Activated naive CD4-positive, alpha-beta T cell treated with anti-CD3 and anti-CD28 coated beads, Interleukin-2, amount 50 U/mL, for 24 hours (primary cell): Measurements from ENCODE around the gene ING1.
"Not testable (repeated sequence)": the region's sequence is repeated elsewhere in the genome, so short reads cannot be mapped to it uniquely, and the experiment has no call there.

Source experiments
- H3K27ac Mint-ChIP-seq: one replicate; pipeline ENCODE4 v1.8.0; 2021; ENCODE audit warnings: mild to moderate bottlenecking, mixed read lengths
- H3K27me3 Mint-ChIP-seq: one replicate; pipeline ENCODE4 v1.8.0; 2021; ENCODE audit warnings: mixed read lengths
- H3K36me3 Mint-ChIP-seq: one replicate; pipeline ENCODE4 v1.8.0; 2021; ENCODE audit warnings: mixed read lengths
- H3K4me1 Mint-ChIP-seq: one replicate; pipeline ENCODE4 v1.8.0; 2021; ENCODE audit warnings: mixed read lengths
- H3K4me3 Mint-ChIP-seq: one replicate; pipeline ENCODE4 v1.8.0; 2021; ENCODE audit warnings: mild to moderate bottlenecking, mixed read lengths
- H3K9me3 Mint-ChIP-seq: one replicate; pipeline ENCODE4 v1.8.0; 2021; ENCODE audit warnings: mixed read lengths

ING1 gene, protein sequence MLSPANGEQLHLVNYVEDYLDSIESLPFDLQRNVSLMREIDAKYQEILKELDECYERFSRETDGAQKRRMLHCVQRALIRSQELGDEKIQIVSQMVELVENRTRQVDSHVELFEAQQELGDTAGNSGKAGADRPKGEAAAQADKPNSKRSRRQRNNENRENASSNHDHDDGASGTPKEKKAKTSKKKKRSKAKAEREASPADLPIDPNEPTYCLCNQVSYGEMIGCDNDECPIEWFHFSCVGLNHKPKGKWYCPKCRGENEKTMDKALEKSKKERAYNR

DNA sequence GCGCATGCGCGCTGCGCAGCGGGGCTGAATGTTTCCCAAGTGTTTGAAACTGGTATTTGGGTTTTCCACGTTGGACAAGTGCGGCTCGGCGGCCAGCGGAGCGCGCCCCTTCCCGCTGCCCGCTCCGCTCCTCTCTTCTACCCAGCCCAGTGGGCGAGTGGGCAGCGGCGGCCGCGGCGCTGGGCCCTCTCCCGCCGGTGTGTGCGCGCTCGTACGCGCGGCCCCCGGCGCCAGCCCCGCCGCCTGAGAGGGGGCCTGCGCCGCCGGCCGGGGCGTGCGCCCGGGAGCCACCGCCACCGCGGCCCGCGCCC is at the start of gene ING1:
Gene ING1, plus strand, starts transcription at position 59 of the 311 bp plus-strand sequence. CDS start 450 bp downstream, outside the sequence.
- H3K36me3 Mint-ChIP-seq: no peaks in the 10 kb centered on the region
- H3K4me1 Mint-ChIP-seq: peaks cover 29% of the 10 kb centered on the region
- H3K9me3 Mint-ChIP-seq: no peaks in the 10 kb centered on the region
- peak within 1 kb of the TSS; percentile 98 for H3K27ac Mint-ChIP-seq
- peak within 1 kb of the TSS; percentile 100 for H3K4me3 Mint-ChIP-seq
- no peaks in the 10 kb centered on the region for H3K27me3 Mint-ChIP-seq

- Mint-ChIP-seq H3K27me3 (no peaks in the 10 kb centered on the region), H3K4me1 (peaks cover 11% of the 10 kb centered on the region), H3K9me3 (no peaks in the 10 kb centered on the region), H3K27ac (no peak overlapping the region), H3K4me3 (no peak overlapping the region), H3K36me3 (peaks cover 30% of the 10 kb centered on the region)
Observed at GRCh38 chr13:110664041-110664440, 49.5 kb upstream of the ING1 start.

GRCh38 chr13:110664673-110665072 is 48.8 kb upstream of the ING1 start:
- Mint-ChIP-seq H3K4me3 (no peak overlapping the region), H3K27me3 (no peaks in the 10 kb centered on the region), H3K9me3 (no peaks in the 10 kb centered on the region), H3K27ac (no peak overlapping the region), H3K36me3 (peaks cover 27% of the 10 kb centered on the region), H3K4me1 (peaks cover 5% of the 10 kb centered on the region)

DNA sequence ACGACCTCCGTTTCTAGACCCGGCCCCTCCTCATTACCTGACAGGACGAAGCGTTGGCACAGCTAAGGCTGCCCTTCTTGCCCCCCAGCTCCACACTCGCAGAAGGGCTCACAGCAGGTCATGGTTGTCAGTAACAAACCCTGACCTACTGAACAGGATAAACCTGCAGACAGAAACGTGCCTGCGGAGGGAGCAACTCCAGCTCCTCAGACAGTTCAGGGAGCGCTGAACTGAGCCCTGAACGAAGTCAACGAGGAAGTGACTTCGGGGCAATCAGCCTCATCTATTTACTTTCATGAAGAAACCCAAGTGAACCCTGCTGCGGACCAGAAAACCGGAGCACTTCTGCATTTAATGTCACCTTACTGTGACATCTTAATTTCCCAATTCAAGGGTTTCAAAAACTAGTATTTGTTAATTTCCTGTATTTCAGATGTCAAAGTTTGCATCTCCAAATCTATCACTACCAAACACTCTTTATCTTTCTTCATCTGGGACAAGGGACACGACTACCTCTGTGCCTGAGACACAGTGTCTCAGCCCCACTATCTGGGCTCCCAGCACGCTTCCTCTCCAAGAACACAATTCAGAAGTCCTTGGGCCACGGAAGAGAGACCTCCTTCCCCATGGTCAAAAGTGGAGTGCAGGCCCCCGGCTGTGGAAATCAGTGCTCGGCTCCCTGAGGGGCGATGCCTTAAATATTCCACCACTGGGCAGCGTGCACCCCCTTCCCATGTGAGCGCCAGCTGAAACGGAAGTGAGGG is 47.8 kb upstream of the ING1 start:
- H3K9me3 Mint-ChIP-seq: no peaks in the 10 kb centered on the region
- no peak overlapping the region for H3K4me3 Mint-ChIP-seq
- H3K36me3 Mint-ChIP-seq: peaks cover 23% of the 10 kb centered on the region
- peaks cover 2% of the 10 kb centered on the region for H3K4me1 Mint-ChIP-seq
- H3K27ac Mint-ChIP-seq: no peak overlapping the region
- H3K27me3 Mint-ChIP-seq: no peaks in the 10 kb centered on the region

- no peak overlapping the region for H3K27ac Mint-ChIP-seq
- H3K36me3 Mint-ChIP-seq: peaks cover 27% of the 10 kb centered on the region
- H3K9me3 Mint-ChIP-seq: no peaks in the 10 kb centered on the region
- peaks cover 7% of the 10 kb centered on the region for H3K4me1 Mint-ChIP-seq
- no peak overlapping the region for H3K4me3 Mint-ChIP-seq
- H3K27me3 Mint-ChIP-seq: no peaks in the 10 kb centered on the region
Observed at GRCh38 chr13:110666255-110666533, 47.3 kb upstream of the ING1 start.

DNA sequence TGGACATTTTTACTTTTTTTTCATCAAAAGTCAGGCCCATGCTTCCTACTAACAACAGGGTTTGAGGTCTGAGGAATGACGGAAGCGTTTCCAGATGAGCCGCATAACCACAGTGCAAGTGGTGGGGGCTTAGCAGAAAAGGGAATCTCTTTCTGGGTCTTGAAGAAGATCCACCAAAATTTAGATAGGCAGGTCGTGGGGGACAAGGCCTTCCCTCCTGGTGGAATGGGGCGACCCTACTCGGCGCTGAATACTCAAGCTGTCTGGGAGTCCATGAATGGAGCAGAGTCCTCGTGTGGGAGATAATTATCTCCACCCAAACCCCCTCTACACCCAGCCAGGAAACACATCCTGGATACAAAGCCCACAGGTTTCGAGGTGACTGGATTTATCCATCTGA is 44.5 kb upstream of the ING1 start:
- Mint-ChIP-seq H3K4me1 (peaks cover 29% of the 10 kb centered on the region), H3K27ac (no peak overlapping the region), H3K36me3 (peaks cover 20% of the 10 kb centered on the region)

GRCh38 chr13:110669814-110670213 is 43.7 kb upstream of the ING1 start:
- not testable (repeated sequence) for H3K9me3 Mint-ChIP-seq, H3K4me3 Mint-ChIP-seq, H3K27ac Mint-ChIP-seq, H3K27me3 Mint-ChIP-seq
- Mint-ChIP-seq H3K36me3 (peaks cover 26% of the 10 kb centered on the region), H3K4me1 (peaks cover 33% of the 10 kb centered on the region)

More for the DNA sequence above, 44.5 kb upstream of the ING1 start:
- no peaks in the 10 kb centered on the region for H3K27me3 Mint-ChIP-seq
- no peak overlapping the region for H3K4me3 Mint-ChIP-seq
- H3K9me3 Mint-ChIP-seq: no peaks in the 10 kb centered on the region

- Mint-ChIP-seq H3K36me3 (peaks cover 28% of the 10 kb centered on the region), H3K27ac (no peak overlapping the region), H3K4me1 (peaks cover 32% of the 10 kb centered on the region), H3K4me3 (no peak overlapping the region), H3K9me3 (no peaks in the 10 kb centered on the region), H3K27me3 (no peaks in the 10 kb centered on the region)
Observed at GRCh38 chr13:110676595-110677587, 36.6 kb upstream of the ING1 start.

GRCh38 chr13:110677731-110678545 is 35.6 kb upstream of the ING1 start:
- Mint-ChIP-seq H3K4me1 (peaks cover 21% of the 10 kb centered on the region), H3K36me3 (peaks cover 23% of the 10 kb centered on the region), H3K9me3 (no peaks in the 10 kb centered on the region), H3K4me3 (no peak overlapping the region), H3K27ac (no peak overlapping the region), H3K27me3 (no peaks in the 10 kb centered on the region)

- no peak overlapping the region for H3K27ac Mint-ChIP-seq
- no peak overlapping the region for H3K4me3 Mint-ChIP-seq
- H3K27me3 Mint-ChIP-seq: no peaks in the 10 kb centered on the region
- H3K36me3 Mint-ChIP-seq: peaks cover 12% of the 10 kb centered on the region
- H3K4me1 Mint-ChIP-seq: peaks cover 11% of the 10 kb centered on the region
- no peaks in the 10 kb centered on the region for H3K9me3 Mint-ChIP-seq
Observed at GRCh38 chr13:110680852-110681251, 32.6 kb upstream of the ING1 start.

GRCh38 chr13:110681868-110682550 is 31.5 kb upstream of the ING1 start:
- no peak overlapping the region for H3K4me3 Mint-ChIP-seq
- H3K4me1 Mint-ChIP-seq: peaks cover 7% of the 10 kb centered on the region
- no peak overlapping the region for H3K27ac Mint-ChIP-seq
- peaks cover 9% of the 10 kb centered on the region for H3K36me3 Mint-ChIP-seq
- no peaks in the 10 kb centered on the region for H3K9me3 Mint-ChIP-seq
- no peaks in the 10 kb centered on the region for H3K27me3 Mint-ChIP-seq

DNA sequence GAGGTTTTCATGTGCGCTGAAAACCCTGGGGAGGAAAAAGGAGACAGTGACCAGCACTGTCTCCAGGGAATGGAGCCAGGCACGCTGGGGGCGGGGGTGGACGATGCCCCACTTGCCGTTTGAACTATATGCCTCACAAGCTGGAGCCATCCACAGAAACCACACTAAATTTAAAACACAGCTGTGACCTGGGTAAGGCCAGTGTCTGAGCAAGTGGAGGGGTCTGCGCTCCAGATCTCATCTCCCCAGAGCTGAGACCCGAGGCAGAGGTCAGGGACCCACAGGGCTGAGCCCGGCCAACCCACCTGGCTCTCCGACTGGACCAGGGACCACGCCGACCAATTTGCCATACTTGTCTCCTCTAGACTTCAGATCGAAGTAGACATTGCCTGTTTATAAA is 30.8 kb upstream of the ING1 start:
- Mint-ChIP-seq H3K4me3 (no peak overlapping the region), H3K36me3 (peaks cover 9% of the 10 kb centered on the region), H3K27me3 (no peaks in the 10 kb centered on the region), H3K27ac (no peak overlapping the region), H3K4me1 (peaks cover 7% of the 10 kb centered on the region), H3K9me3 (no peaks in the 10 kb centered on the region)

DNA sequence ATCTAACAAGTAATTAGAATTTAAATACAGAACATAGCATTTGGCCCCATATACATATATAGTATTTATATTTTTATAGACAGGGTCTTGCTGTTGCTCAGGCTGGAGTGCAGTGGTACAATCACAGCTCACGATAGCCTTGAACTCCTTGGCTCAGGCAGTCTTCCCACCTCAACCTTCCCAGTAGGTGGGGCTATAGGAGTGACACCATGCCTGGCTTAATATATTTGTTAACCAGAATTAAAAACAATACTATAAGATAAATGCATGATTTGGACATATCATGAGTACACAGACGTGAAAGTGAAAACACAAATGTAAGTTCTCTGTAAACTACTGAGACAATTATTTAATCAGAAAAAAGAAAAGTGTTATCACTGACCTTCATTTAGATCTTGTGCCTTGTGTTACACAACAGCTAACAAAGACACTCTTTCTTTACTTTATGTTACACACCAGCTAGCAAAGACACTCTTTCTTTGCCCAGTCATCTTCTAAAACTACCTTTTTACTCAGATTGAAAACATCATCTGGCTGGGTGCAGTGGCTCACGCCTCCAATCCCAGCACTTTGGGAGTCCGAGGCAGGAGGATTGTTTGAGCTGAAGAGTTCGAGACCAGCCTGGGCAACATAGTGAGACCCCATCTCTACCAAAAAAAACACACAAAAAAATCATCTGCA is 30.2 kb upstream of the ING1 start:
- H3K27me3 Mint-ChIP-seq: no peaks in the 10 kb centered on the region
- H3K4me3 Mint-ChIP-seq: no peak overlapping the region
- peaks cover 9% of the 10 kb centered on the region for H3K36me3 Mint-ChIP-seq
- H3K9me3 Mint-ChIP-seq: no peaks in the 10 kb centered on the region
- no peak overlapping the region for H3K27ac Mint-ChIP-seq
- H3K4me1 Mint-ChIP-seq: peaks cover 5% of the 10 kb centered on the region

DNA sequence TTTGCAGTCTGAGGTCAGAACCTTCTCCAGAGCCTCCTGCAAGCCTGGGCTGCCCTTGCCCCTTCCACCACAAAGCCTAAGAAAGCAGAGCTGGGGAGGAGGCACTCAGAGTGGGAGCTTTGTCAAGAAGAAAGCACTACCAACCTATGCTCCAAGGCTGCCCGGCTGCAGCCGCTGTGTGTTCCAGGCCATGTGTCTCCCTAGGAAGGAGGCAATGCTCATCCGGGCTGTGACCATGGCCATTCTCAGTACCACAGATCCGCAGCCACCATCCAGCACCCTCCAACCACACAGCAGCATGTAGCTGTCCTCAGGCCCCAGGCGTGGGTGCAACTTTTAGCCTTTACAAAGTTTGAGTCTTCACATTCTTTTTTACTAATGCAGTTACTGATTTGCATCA is 29.6 kb upstream of the ING1 start:
- Mint-ChIP-seq H3K9me3 (no peaks in the 10 kb centered on the region), H3K4me1 (peaks cover under 1% of the 10 kb centered on the region), H3K36me3 (peaks cover 9% of the 10 kb centered on the region), H3K27ac (no peak overlapping the region), H3K27me3 (no peaks in the 10 kb centered on the region), H3K4me3 (no peak overlapping the region)
